OCI-LY1 (cell line): ENCODE measurements around the gene RNU7-1.

ENCODE experiments used
- H2AFZ ChIP-seq: fragments of 200-600 bp; sonication (generic), shearing (Covaris generic); 2 replicates; pipeline ENCODE4 v1.6.0; 2014; ENCODE audit warnings: antibody characterized with exemption, mild to moderate bottlenecking, low read length
- H3F3A ChIP-seq: fragments of 200-600 bp; sonication (generic), shearing (Covaris generic); 2 replicates; pipeline ENCODE4 v1.6.0; 2014; ENCODE audit warnings: mild to moderate bottlenecking, antibody characterized with exemption, low read length, moderate library complexity; ENCODE audit not compliant: insufficient read depth
- H3K27ac ChIP-seq: fragments of 200-600 bp; sonication (generic); 2 replicates; pipeline ENCODE4 v1.5.1; 2014; ENCODE audit warnings: low read length, mixed run types, mild to moderate bottlenecking, low read depth; ENCODE audit not compliant: poor library complexity, severe bottlenecking
- H3K27me3 ChIP-seq: fragments of 200-600 bp; sonication (generic); 2 replicates; pipeline ENCODE4 v1.6.0; 2014; ENCODE audit warnings: antibody characterized with exemption, mild to moderate bottlenecking, low read length, moderate library complexity; ENCODE audit not compliant: insufficient read depth
- H3K36me3 ChIP-seq: fragments of 200-600 bp; sonication (generic); 2 replicates; pipeline ENCODE4 v1.6.1; 2014; ENCODE audit warnings: mild to moderate bottlenecking, antibody characterized with exemption, low read length, moderate library complexity, mixed read lengths; ENCODE audit not compliant: insufficient read depth
- H3K4me1 ChIP-seq: fragments of 200-600 bp; sonication (generic); 2 replicates; pipeline ENCODE4 v1.5.1; 2014; ENCODE audit warnings: mild to moderate bottlenecking, low read length, moderate library complexity; ENCODE audit not compliant: insufficient read depth, severe bottlenecking
- H3K4me2 ChIP-seq: fragments of 200-600 bp; sonication (generic), shearing (Covaris generic); 2 replicates; pipeline ENCODE4 v1.6.1; 2014; ENCODE audit warnings: low read length
- H3K4me3 ChIP-seq: fragments of 200-600 bp; sonication (generic); 2 replicates; pipeline ENCODE4 v1.5.1; 2014; ENCODE audit warnings: low read length, low read depth, mild to moderate bottlenecking, mixed read lengths; ENCODE audit not compliant: poor library complexity, severe bottlenecking
- H3K79me2 ChIP-seq: fragments of 200-600 bp; shearing (Covaris generic); 2 replicates; pipeline ENCODE4 v1.6.1; 2016; ENCODE audit warnings: mixed run types, low read length, mixed read lengths; ENCODE audit not compliant: insufficient read depth
- H3K9ac ChIP-seq: fragments of 200-600 bp; sonication (generic), shearing (Covaris generic); 2 replicates; pipeline ENCODE4 v1.6.1; 2014; ENCODE audit warnings: mild to moderate bottlenecking, low read length, mixed read lengths
- H3K9me2 ChIP-seq: fragments of 200-600 bp; sonication (generic), shearing (Covaris generic); 2 replicates; pipeline ENCODE4 v1.6.1; 2014; ENCODE audit warnings: low read depth, mild to moderate bottlenecking, low read length, mixed read lengths
- H3K9me3 ChIP-seq: fragments of 200-600 bp; shearing (Covaris generic); 2 replicates; pipeline ENCODE4 v1.6.1; 2014; ENCODE audit warnings: low read length, mixed read lengths
- H4K20me1 ChIP-seq: fragments of 200-600 bp; sonication (generic), shearing (Covaris generic); 2 replicates; pipeline ENCODE4 v1.6.0; 2016; ENCODE audit warnings: mild to moderate bottlenecking, low read length; ENCODE audit not compliant: insufficient read depth
- CTCF ChIP-seq: fragments of 200-600 bp; sonication (generic), shearing (Covaris generic); IDR thresholded peaks from 2 replicates; pipeline ENCODE4 v1.5.1; 2017; ENCODE audit warnings: mild to moderate bottlenecking, antibody characterized with exemption, low read length, moderate library complexity, mixed read lengths
- EZH2 ChIP-seq: fragments of 200-600 bp; sonication (generic), shearing (Covaris generic); IDR thresholded peaks from 2 replicates; pipeline ENCODE4 v1.8.0; 2017; ENCODE audit warnings: borderline replicate concordance, mixed run types, mild to moderate bottlenecking, antibody characterized with exemption, low read length, moderate library complexity, mixed read lengths

Gene RNU7-1

GRCh38 chr12:6943722-6944380 is at the start of gene RNU7-1, which contains the start of gene C12orf57:
Gene RNU7-1, plus strand, starts transcription at chr12:6943816.
Gene C12orf57, plus strand, starts transcription at chr12:6944022. Its CDS starts 100 bp downstream, at chr12:6944122.
- Histone ChIP-seq H3K4me2 (peak within 1 kb of the TSS; percentile 91), H3F3A (no peaks in the 10 kb centered on the region), H3K4me3 (peak within 1 kb of the TSS; percentile 71), H3K27me3 (no peaks in the 10 kb centered on the region), H3K9me3 (no peaks in the 10 kb centered on the region), H4K20me1 (no peaks in the 10 kb centered on the region), H3K9me2 (no peaks in the 10 kb centered on the region), H3K9ac (peak within 1 kb of the TSS; percentile 79), H3K79me2 (no peaks in the 10 kb centered on the region), H3K4me1 (peaks cover 43% of the 10 kb centered on the region), H2AFZ (peak within 1 kb of the TSS; percentile 28; the same call in 1 of the 2 replicates), H3K36me3 (no peaks in the 10 kb centered on the region), H3K27ac (peak within 1 kb of the TSS; percentile 91)
- TF ChIP-seq EZH2 = no peak
- TF ChIP-seq CTCF = no peak

- Histone ChIP-seq H3F3A (no peaks in the 10 kb centered on the region), H3K79me2 (no peaks in the 10 kb centered on the region), H3K36me3 (no peaks in the 10 kb centered on the region), H3K9me2 (no peaks in the 10 kb centered on the region), H3K9me3 (no peaks in the 10 kb centered on the region), H2AFZ (no peak overlapping the region), H3K4me3 (no peak overlapping the region), H4K20me1 (no peaks in the 10 kb centered on the region), H3K4me2 (no peak overlapping the region), H3K4me1 (peaks cover 13% of the 10 kb centered on the region), H3K27me3 (no peaks in the 10 kb centered on the region), H3K9ac (no peak overlapping the region), H3K27ac (no peak overlapping the region)
- TF ChIP-seq CTCF (no peak), EZH2 (no peak)
Observed at GRCh38 chr12:6894321-6894720, 49.3 kb upstream of the RNU7-1 start.

- H3K27ac ChIP-seq = no peak overlapping the region
- H3K36me3 ChIP-seq = no peaks in the 10 kb centered on the region
- H3K27me3 ChIP-seq = no peaks in the 10 kb centered on the region
- H3K4me1 ChIP-seq = peaks cover 6% of the 10 kb centered on the region
- H3K9me2 ChIP-seq = no peaks in the 10 kb centered on the region
- H3K79me2 ChIP-seq = no peaks in the 10 kb centered on the region
- H3K9me3 ChIP-seq = no peaks in the 10 kb centered on the region
- no peaks in the 10 kb centered on the region for H4K20me1 ChIP-seq
- H2AFZ ChIP-seq = no peak overlapping the region
- no peak for TF ChIP-seq CTCF
- TF ChIP-seq EZH2 = no peak
- no peaks in the 10 kb centered on the region for H3F3A ChIP-seq
- no peak overlapping the region for H3K4me3 ChIP-seq
- H3K9ac ChIP-seq = no peak overlapping the region
- no peak overlapping the region for H3K4me2 ChIP-seq
Observed at GRCh38 chr12:6896846-6897435, 46.7 kb upstream of the RNU7-1 start.
